ENCODE results near the gene CGB1.

CGB1 gene

GRCh38 chr19:49020931-49021895, 15.5 kb downstream of the CGB1 start:
- peak in 1 of 2 experiments; percentile 27 for DNase-seq

- no peak for DNase-seq
Measured at GRCh38 chr19:49020342-49020741, 16.4 kb downstream of the CGB1 start.

GRCh38 chr19:49019242-49019932, 17.3 kb downstream of the CGB1 start:
- DNase-seq, result peak; percentile 68 to 74

- DNase-seq, result peak in 1 of 2 experiments; percentile 27
Measured at GRCh38 chr19:49018388-49019241, 18.1 kb downstream of the CGB1 start.

GRCh38 chr19:49017666-49018351, 18.9 kb downstream of the CGB1 start:
- DNase-seq, result peak; percentile 62 to 69

- no peak for DNase-seq
Measured at GRCh38 chr19:49017041-49017665, 19.5 kb downstream of the CGB1 start, which contains the start of gene LHB. TSS of gene LHB (minus strand) at chr19:49017091. CDS start at chr19:49017081, 10 bp downstream.

GRCh38 chr19:49016067-49016839, 20.4 kb downstream of the CGB1 start:
- no peak for DNase-seq

GRCh38 chr19:49014870-49015255, 21.8 kb downstream of the CGB1 start:
- DNase-seq, result no peak

- no peak for DNase-seq
Measured at GRCh38 chr19:49014123-49014869, 22.4 kb downstream of the CGB1 start.

- no peak for DNase-seq
Measured at GRCh38 chr19:49011194-49011593, 25.5 kb downstream of the CGB1 start.

GRCh38 chr19:49010453-49010852, 26.2 kb downstream of the CGB1 start:
- DNase-seq, result no peak

- no peak for DNase-seq
Measured at GRCh38 chr19:49009828-49010227, 26.9 kb downstream of the CGB1 start.

GRCh38 chr19:49006905-49007304, 29.8 kb downstream of the CGB1 start:
- DNase-seq, result no peak

GRCh38 chr19:49004964-49005614, 31.6 kb downstream of the CGB1 start:
- no peak for DNase-seq

- no peak for DNase-seq
Measured at GRCh38 chr19:49004133-49004532, 32.6 kb downstream of the CGB1 start.

- DNase-seq, result peak; percentile 72 to 77
Measured at GRCh38 chr19:48999481-49000325, 37.0 kb downstream of the CGB1 start.

- DNase-seq, result peak; percentile 68 to 75
Measured at GRCh38 chr19:48997972-48998371, 38.7 kb downstream of the CGB1 start.

GRCh38 chr19:48994035-48994386, 42.7 kb downstream of the CGB1 start:
- DNase-seq, result no peak

All from activated CD4-positive, alpha-beta T cell treated with anti-CD3 and anti-CD28 coated beads, Interleukin-2, amount 50 U/mL, for 48 hours (primary cell).